HG03159 (cell line): ENCODE measurements around the gene VPS51.

Experiments used
- ATAC-seq: cut with Tn5 transposase; IDR thresholded peaks from one replicate; pipeline ENCODE4 v1.9.1; 2021; ENCODE audit warnings: mild to moderate bottlenecking, moderate library complexity; ENCODE audit not compliant: unreplicated experiment

VPS51 gene

DNA sequence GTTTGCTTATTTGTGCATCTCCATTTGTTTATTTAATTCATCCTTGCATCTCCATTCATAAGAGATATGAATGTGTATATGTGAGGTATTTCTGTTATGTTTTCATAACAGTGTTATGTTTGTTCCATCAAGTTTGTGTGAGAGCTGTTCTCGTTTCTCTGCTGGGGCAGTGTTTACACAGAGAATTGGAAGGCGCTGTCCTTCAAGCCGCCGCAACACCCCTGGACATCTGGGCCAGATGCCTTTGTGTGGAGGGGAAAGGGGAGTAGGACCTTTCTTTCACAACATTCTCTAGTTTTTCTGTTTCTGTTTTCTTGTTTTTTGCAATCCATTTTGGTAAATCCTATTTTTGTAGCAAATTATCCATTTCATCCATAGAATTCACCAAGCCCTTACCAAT is 8.6 kb downstream of the VPS51 start:
- ATAC-seq, result no peak

DNA sequence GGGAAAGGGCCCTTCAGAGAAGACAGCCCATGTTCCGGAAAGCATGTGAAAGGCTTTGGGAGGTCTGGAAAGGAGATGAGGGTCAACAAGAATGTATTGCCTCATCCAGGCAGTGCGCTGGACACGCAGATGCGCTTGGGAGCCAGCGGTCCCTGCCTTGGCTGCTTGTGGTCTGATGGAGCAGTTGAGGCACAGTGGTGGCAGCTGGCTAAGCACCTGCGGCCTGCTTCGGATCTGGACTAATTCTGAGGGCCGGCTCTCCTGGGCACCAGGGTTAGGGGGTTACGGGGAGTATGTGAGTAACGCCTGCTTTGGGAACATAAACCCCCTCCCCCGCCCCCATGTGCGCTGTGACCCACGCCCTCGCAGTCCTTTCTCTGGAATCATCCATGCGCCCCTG is 11.1 kb downstream of the VPS51 start:
- no peak for ATAC-seq

DNA sequence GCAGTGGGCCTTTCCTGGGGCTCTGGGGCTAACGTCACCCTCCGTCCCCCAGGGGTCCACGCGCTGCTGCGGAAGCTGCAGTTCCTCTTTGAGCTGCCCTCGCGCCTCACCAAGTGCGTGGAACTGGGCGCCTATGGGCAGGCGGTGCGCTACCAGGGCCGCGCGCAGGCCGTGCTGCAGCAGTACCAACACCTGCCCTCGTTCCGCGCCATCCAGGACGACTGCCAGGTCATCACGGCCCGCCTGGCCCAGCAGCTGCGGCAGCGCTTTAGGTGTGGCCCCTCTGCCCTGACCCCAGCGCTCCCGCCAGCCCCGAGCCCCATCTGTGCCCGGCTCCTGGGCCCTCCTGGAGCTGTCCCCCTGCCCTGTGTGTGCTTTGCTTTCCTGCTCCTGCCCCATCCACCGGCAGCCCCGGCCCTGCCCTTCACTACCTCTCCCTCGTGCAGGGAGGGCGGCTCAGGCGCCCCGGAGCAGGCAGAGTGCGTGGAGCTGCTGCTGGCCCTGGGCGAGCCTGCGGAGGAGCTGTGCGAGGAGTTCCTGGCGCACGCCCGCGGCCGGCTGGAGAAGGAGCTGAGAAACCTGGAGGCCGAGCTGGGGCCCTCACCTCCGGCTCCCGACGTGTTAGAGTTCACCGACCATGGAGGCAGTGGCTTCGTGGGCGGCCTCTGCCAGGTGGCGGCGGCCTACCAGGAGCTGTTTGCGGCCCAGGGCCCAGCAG is 11.9 kb downstream of the VPS51 start:
- no peak for ATAC-seq

DNA sequence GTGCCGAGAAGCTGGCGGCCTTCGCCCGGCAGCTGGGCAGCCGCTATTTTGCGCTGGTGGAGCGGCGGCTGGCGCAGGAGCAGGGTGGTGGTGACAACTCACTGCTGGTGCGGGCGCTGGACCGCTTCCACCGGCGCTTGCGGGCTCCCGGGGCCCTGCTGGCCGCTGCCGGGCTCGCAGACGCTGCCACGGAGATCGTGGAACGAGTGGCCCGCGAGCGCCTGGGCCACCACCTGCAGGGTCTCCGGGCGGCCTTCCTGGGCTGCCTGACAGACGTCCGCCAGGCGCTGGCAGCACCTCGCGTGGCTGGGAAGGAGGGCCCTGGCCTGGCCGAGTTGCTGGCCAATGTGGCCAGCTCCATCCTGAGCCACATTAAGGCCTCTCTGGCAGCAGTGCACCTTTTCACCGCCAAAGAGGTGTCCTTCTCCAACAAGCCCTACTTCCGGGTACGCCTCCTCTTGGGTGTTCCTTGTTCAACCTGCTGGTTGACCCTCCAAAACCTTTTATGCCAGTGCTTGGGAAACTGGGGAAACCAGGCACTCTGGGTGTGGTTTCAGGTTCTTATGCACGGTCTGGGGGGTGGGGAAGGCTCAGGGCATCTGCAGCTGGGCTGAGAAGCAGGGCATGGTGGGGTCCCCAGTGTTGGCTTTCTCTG is 12.6 kb downstream of the VPS51 start:
- no peak for ATAC-seq

DNA sequence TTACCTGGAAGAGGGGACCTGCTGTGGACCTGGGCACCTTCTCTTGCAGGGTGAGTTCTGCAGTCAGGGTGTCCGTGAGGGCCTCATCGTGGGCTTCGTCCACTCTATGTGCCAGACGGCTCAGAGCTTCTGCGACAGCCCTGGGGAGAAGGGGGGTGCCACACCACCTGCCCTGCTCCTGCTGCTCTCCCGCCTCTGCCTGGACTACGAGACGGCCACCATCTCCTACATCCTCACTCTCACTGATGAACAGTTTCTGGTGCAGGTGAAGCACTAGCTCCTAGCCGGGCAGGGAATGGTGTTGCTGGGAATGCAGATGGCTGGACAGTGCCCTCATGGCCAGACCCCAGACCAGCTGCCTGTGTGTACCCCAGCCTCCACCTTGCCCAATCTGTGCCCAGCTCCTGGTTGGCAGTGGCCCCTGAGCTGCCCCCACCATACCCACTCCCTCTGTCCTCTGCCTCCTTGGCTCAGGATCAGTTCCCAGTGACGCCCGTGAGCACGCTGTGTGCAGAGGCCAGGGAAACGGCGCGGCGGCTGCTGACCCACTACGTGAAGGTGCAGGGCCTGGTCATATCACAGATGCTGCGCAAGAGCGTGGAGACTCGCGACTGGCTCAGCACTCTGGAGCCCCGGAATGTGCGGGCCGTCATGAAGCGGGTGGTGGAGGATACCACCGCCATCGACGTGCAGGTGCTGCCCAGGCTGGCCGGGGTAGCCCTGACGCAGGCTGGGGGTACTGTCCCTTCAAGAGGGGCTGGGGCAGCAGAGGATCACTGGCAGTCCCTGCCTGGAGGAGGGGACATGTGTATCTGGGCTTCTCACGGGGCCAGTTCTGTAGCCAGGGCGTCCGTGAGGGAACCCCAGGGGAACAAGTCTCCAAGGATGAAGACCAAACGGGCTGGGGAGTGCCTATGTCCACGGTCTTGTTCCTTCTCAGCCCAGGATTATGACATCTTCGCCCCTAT is 13.5 kb downstream of the VPS51 start:
- ATAC-seq, result no peak

DNA sequence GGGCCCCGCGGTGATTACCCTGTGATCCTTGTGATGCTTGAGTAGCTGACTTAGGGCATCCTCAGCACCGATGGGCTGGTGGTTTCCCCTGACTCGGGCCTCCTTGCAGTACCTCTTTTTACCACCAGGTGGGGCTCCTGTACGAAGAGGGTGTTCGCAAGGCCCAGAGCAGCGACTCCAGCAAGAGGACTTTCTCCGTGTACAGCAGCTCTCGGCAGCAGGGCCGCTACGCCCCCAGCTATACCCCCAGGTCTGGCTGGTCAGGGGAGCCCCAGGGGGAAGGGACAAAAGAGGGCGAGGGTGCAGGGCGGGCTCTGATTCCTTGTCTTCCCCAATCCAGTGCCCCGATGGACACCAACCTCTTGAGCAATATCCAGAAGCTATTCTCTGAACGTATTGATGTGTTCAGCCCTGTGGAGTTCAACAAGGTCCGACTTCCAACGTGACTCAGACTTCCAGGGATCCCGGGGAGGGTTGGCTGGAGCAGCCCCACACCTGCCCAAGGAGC is 14.4 kb downstream of the VPS51 start:
- ATAC-seq, result no peak

DNA sequence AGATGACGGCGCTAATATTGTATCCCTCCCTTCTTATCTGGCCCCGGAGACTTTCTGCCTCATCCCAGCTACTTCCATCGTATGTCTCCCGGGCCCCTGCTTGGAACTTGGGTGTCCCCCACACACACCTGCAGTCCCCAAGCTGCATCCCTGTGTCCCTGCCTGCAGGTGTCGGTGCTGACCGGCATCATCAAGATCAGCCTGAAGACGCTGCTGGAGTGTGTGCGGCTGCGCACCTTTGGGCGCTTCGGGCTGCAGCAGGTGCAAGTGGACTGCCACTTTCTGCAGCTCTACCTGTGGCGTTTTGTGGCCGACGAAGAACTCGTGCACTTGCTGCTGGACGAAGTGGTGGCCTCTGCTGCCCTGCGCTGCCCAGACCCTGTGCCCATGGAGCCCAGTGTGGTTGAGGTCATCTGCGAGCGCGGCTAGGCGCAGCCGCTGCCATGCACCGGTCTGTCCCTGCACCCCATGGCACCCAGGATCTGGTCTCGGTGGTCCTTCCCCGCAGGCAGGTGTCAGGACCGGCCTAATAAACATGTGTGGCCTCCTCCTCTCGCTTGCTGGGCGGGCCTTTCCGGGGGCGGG is 15.2 kb downstream of the VPS51 start:
- ATAC-seq, result no peak

DNA sequence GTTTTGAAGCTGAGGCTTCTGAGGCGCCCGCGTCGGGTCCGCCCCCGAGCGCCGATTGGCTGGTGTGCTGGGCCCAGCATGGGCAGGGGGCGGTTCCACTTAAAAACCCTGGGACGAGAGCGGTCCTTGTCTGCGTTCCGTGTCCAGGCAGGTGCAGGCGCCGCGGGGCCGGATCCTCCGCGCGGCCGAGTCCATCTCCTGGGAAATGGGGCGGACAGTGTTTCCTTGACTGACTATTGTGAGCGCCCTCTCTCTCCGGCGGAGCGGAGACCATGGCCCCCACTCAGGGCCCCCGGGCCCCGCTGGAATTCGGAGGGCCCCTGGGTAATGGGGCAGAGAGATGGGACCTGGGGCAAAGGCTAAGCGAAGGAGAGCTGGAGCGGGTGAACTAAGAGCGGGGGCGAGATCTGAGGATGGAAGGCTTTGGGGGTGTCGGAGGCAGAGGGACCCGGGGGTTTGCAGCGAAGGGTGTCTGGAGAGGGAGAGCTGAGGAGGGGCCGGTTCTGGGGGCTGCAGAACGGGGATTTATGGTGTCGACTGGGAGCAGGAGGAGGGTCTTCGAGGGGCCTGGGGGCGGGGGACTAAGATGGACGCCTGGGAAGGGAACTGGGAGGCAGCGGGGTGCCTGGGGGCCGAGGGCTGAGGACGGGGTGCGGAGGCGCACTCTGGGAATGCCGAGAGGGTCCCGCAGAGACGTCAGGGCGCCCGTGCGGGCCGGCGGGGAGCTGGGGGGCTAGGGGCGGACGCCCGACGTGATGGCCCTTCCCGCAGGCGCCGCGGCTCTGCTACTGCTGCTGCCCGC is 15.9 kb downstream of the VPS51 start, which contains the start of gene TM7SF2:
TM7SF2 (plus strand) TSS at position 129 of the 802 bp plus-strand sequence; CDS start at position 273, 144 bp downstream.
- peak; percentile 62 for ATAC-seq

DNA sequence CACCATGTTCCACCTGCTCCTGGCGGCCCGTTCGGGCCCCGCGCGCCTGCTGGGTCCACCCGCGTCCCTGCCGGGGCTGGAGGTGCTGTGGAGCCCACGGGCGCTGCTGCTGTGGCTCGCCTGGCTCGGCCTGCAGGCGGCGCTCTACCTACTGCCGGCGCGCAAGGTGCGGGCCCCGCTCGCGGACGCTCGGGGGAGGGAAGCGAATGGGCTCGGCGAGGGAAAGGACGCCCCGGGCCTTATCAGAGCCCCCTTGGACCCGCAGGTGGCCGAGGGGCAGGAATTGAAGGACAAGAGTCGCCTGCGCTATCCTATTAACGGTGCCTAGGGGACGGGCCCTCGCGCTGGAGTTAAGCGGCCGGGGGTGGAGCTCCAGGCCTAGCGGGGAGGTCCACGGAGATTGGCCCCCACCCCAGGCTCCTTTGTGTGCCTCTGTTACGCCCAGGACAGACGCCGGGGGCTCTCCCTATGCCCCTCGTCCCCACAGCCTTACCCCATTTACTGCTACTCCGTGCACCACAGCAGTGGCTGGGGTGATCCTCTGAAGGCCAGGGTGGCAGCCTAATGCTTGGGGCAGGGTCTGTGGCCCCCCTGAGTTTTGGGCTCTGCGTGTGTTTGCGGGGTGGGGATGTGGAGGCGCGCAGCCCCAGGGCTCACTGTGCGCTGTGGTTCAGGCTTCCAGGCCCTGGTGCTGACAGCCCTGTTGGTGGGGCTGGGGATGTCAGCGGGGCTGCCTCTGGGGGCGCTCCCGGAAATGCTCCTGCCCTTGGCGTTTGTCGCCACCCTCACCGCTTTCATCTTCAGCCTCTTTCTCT is 16.7 kb downstream of the VPS51 start:
- ATAC-seq, result no peak

DNA sequence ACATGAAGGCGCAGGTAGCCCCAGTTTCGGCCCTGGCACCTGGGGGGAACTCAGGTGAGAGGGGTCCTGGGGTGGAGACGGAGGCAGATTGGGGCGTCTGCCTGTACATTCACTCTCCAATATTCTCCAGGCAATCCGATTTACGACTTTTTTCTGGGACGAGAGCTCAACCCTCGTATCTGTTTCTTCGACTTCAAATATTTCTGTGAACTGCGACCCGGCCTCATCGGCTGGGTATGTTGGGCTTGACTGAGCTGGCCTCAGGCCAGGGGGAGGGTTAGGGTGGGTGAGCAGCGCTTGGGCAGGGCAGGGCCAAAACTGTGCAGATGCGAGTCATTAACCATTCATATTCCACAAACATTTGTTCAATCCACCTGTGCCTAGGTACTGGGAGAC is 17.3 kb downstream of the VPS51 start:
- ATAC-seq, result no peak

DNA sequence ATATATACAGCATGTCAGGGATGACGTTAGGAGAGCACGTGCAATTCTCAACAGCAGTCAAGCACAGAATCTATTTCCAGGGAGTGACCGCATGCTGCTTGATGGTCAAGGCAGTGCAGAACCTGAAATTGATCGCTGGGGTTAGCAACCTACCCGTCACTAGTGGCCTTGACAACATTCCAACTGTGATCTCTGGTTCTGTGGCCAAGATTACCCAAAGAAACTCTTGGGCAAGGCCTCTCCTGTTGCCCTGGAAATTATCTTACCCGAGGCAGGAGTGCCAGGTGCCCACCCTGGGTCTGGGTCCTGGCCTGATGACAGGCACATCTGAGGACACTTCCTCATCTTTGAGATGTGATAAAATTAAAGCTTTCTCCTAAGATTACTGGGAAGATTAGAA is 17.8 kb downstream of the VPS51 start:
- no peak for ATAC-seq

DNA sequence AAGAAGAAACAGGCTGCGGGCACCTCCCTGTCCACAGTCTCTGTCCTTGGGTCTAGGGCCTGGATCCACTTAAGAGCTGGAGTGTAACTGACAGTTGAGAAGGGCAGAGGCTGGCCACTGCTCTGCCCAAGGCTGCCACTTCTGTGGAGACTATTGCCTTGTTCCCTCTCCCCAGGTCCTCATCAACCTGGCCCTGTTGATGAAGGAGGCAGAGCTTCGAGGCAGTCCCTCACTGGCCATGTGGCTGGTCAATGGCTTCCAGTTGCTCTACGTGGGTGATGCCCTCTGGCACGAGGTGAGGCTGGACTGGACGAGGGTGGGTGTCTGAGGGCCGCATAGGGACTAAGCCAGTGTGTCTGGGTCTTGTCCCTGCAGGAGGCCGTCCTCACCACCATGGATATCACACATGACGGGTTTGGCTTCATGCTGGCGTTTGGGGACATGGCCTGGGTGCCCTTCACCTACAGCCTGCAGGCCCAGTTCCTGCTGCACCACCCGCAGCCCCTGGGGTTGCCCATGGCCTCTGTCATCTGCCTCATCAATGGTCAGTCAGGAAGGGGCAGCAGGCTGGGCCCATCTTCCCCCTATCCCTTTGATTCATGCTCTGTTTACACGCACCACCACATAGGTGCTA is 18.6 kb downstream of the VPS51 start:
- no peak for ATAC-seq

DNA sequence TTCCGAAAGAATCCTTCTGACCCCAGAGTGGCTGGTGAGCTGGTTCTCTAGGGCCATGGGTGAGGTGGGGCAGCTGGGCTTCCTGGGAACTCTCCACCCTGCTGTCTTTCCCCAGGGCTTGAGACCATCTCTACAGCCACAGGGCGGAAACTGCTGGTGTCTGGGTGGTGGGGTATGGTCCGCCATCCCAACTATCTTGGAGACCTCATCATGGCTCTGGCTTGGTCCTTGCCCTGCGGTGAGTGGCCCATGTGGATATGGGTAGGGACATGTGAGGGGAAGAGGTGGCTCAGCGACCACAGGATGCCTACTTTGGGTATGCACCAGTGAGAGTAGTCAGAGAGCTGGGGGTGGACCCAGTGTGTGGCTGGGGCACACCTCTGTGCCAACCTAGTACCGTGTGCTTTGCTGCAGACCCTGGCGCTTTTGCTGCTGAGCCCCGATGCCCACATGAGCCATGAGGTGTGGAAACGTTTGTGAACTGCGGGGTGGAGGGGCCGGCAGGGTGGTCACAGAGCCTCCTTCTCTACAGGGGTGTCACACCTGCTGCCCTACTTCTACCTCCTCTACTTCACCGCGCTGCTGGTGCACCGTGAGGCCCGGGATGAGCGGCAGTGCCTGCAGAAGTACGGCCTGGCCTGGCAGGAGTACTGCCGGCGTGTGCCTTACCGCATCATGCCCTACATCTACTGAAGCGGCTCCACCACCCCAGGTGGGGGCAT is 19.5 kb downstream of the VPS51 start:
- ATAC-seq, result no peak

DNA sequence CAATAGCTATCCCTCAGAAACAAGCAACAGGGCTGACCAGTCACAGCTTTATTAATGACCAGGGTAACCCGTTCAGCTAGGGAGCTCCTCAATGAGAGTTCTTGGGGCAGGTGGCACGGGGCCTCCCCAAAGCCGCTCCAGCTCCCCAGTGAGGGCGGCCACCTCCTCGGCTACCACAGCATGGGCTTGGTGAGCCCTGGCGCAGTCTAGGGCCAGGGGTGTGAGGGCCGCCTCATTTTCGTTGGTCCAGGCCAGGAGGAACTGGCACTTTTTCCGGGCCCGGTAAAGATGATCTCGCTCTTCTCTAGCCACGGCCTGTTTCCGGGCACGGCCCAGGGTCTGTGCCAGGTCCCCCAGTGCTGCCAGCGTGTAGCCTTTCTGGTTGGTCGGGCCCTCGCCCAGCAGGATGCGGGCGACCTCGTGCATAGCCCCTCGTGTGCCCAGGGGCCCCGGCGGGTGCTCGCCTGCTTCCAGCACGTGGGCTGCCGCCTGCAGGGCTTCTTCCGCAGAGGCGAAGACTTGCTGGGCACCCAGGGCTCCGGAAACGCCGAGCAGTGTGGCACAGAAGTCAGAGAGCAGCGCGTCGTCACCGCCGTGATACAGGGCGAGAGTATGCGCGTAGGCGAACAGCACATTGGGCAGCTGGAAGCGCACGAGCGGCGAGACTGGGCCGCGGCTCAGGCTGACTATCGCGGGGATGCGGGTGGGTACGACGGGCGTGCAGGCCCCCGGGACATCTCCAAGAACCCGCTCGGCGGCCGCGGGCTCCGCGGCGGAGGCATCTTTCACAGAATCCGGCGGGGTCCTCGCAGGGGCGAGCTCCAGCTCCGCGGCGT is 20.6 kb downstream of the VPS51 start:
- no peak for ATAC-seq

DNA sequence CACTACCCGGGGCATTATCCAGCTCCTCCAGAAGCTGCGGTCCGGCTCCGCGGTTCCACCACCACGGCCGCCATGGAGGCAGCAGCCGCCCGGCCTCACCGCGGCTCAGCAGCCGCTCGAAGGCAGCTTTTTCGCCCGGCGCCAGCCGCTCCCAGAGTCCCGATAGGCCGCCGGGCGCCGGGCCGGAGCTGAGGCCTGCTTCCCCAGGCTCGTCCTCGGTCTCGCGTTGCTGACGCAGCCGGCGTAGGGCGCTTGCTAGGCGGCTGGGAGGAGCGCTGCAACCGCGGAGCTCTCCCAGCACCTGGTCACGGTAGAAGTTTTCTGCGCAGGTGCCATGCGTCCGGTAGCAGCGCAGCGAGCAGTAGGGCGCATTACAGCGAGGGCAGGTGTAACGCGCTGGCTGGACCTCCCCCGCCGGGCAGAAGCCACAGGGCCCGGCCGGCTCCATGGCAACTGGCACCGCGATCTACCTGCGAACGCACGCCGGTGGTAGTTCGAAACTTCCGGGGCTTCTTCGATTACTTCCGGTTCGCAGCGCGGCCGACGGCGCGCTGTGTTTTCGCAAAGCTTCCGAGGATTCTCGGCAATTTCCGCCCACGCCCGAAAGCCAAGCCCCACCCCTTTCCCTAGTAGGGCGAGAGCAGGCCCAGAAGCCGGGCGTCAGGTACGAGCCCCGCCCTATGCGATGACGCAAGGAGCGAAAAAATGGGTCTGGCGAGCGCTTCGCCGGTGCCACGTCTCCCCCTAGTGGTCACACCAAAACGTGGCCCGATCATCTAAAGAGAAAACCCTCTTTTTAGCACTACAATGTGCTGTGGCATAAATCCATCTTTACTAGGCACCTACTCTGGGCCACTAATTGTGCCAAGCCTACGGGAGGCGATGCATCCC is 21.4 kb downstream of the VPS51 start, which contains the start of gene ZNHIT2:
ZNHIT2 (minus strand) TSS at position 496 of the 891 bp plus-strand sequence; CDS start at position 448, 48 bp downstream.
- peak; percentile 51 for ATAC-seq
